Measurements from ENCODE around the gene IGFALS. TPM values are rescaled to one million over a fixed set of nuclear protein-coding genes. Genes with fewer than 3 reads are reported as not detected.

IGFALS gene
- total RNA-seq, 1 donor from 2014 or later, result 0.12 TPM

DNA sequence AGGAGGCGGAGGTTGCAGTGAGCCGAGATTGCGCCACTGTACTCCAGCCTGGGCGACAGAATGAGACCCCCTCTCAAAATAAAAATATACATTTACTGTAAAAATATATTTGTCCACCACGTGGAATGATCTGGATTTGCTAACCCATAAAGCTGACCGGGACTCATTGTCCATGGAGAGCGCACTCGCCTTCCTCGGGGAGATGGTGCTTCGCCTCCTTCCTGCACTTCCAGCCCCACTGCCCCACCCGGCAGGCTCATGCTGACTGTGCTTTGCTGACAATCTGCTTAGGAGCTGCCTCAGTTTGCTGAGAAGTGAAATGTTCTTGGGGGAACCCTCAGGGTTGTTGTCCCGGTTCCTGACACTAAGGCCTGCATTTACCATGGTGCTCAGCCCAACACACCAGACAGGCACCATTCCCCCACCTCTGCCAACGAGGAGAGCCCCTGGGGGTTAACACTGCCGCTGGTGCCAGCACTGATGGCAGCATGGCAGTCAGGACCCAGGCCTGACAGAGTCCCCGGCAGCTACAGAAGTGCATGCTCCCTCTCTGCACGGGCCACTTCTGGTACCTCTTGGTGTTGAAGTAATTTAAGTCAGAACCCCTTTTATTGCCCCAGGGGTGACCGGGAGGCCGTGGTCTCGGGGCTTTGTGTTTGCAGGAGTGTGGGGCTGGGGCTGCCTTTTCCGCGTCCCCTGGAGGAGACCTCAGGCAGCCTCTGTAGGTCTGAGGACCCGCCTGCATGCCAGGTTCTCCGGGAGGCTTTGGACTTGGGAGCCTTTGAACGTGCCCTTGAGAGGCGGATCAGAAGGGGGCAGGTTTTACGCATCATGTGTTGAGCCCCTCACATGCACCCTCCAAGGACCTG lies 8.3 kb downstream of the IGFALS start:
- TF ChIP-seq CTCF (IDR thresholded peaks at IDR 0.05), result no peak
- Mint-ChIP-seq H3K4me1 (ENCODE audit: low read depth) (peaks cover 23% of the 10 kb centered on the region), H3K4me3 (ENCODE audit: unreplicated experiment) (peak overlapping the region; percentile 19), H3K27ac (ENCODE audit: unreplicated experiment) (no peak overlapping the region), H3K36me3 (ENCODE audit: low read depth) (peaks cover 2% of the 10 kb centered on the region), H3K9me3 (ENCODE audit: low read depth) (no peaks in the 10 kb centered on the region), H3K27me3 (ENCODE audit: low read depth) (no peaks in the 10 kb centered on the region)
- DNase-seq (ENCODE audit: low spot score), result no peak

GRCh38 chr16:1782408-1783264 lies 10.9 kb downstream of the IGFALS start, which contains the start of the genes NUBP2 and SPSB3:
Gene NUBP2 (plus strand): TSS chr16:1782960. CDS start chr16:1783021, 61 bp downstream.
Gene SPSB3 (minus strand): TSS chr16:1782571. CDS start chr16:1781483, 1,088 bp downstream.
- H3K27ac Mint-ChIP-seq (ENCODE audit: unreplicated experiment), result peak within 1 kb of the TSS; percentile 94

DNA sequence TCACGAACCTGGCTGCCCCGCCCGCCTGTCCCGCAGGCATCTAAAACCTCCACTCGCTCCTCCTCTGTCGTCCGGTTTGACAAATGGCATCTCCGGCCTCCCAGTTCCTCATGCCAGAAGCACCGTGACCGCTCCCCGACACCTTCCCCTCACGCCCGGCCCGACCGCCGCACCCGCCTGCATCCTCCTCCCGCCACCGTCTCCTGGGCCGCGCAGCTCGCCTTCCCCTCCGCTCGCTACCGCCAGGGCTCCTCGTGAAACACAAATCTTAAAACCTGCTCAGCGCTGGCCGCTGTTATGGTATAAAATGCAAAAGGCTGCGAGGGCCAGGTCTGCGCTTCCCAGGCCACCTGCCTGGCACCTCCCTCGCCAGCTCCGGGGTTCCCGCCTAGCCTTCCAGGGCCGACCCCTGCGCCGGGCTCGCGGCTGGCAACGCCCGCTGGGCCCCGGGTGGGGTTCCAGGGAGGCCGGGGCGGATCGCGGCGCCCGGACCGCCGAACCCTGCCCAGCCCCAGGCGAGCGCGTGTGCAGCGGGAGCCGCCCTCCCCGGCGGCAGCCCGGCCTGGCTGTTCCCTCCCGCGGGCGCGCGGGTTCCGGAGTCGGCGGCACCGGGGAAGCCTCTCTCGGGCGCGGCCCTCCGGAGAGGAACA lies 11.6 kb downstream of the IGFALS start:
- Mint-ChIP-seq H3K4me1 (ENCODE audit: low read depth) (peaks cover 26% of the 10 kb centered on the region), H3K27me3 (ENCODE audit: low read depth) (no peaks in the 10 kb centered on the region), H3K27ac (ENCODE audit: unreplicated experiment) (peak overlapping the region; percentile 94), H3K9me3 (ENCODE audit: low read depth) (no peaks in the 10 kb centered on the region), H3K36me3 (ENCODE audit: low read depth) (peaks cover 1% of the 10 kb centered on the region), H3K4me3 (ENCODE audit: unreplicated experiment) (peak overlapping the region; percentile 90)
- TF ChIP-seq CTCF (IDR thresholded peaks at IDR 0.05), result peak; percentile 59
- peak; percentile 79 for DNase-seq (ENCODE audit: low spot score)

More at GRCh38 chr16:1782408-1783264, 10.9 kb downstream of the IGFALS start, which contains the start of the genes NUBP2 and SPSB3:
- DNase-seq (ENCODE audit: low spot score), result peak; percentile 100
- Mint-ChIP-seq H3K4me3 (ENCODE audit: unreplicated experiment) (peak within 1 kb of the TSS; percentile 90), H3K36me3 (ENCODE audit: low read depth) (peaks cover 1% of the 10 kb centered on the region), H3K9me3 (ENCODE audit: low read depth) (no peaks in the 10 kb centered on the region), H3K4me1 (ENCODE audit: low read depth) (peaks cover 26% of the 10 kb centered on the region), H3K27me3 (ENCODE audit: low read depth) (no peaks in the 10 kb centered on the region)
- no peak for TF ChIP-seq CTCF (IDR thresholded peaks at IDR 0.05)

- H3K4me3 Mint-ChIP-seq (ENCODE audit: unreplicated experiment), result peak overlapping the region; percentile 90
Observed at GRCh38 chr16:1781254-1781653, 12.3 kb downstream of the IGFALS start.

More at GRCh38 chr16:1781254-1781653, 12.3 kb downstream of the IGFALS start:
- no peak for DNase-seq (ENCODE audit: low spot score)
- H3K36me3 Mint-ChIP-seq (ENCODE audit: low read depth), result peaks cover 3% of the 10 kb centered on the region
- H3K9me3 Mint-ChIP-seq (ENCODE audit: low read depth), result no peaks in the 10 kb centered on the region
- H3K4me1 Mint-ChIP-seq (ENCODE audit: low read depth), result peaks cover 26% of the 10 kb centered on the region
- H3K27me3 Mint-ChIP-seq (ENCODE audit: low read depth), result no peaks in the 10 kb centered on the region
- no peak for TF ChIP-seq CTCF (IDR thresholded peaks at IDR 0.05)
- H3K27ac Mint-ChIP-seq (ENCODE audit: unreplicated experiment), result peak overlapping the region; percentile 94

Measured in chondrocyte (in vitro differentiated cells).